ENCODE measurements around the gene AUNIP. TPM values are rescaled to one million over a fixed set of nuclear protein-coding genes. Genes with fewer than 3 reads are reported as not detected.

Gene AUNIP
- total RNA-seq, 1 experiment from 2014 or later = 16.1 TPM

DNA sequence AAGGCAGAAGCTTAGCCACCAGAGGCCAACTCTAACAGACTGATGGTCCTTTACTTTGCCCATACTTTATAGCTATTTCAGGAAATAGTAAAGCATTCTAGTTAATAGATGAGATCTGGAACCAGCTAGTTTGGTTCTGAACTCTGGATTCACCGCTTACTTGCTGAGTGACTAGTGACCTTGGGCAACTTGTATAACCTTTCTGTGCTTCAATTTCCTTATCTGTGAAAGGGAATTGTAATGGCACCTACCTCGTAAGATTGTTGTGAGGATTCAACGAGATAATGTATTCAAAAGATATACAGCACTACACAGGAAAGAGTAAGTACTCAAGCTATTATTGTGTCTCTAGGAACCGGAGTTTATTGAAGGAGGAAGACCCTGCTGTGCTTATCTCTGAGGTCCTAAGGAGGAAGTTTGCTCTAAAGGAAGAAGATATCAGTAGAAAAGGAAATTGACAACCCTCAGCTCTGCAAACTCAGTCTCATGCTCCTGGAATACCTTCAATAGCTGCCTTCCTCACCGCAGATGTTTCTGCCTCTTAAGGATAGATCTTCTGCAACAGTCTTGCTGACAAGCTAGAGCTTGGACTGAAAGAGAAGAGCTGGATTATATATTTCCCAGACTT lies 27.6 kb downstream of the AUNIP start:
- CTCF ChIA-PET = interaction anchor here (1.0 to 1.2 kb wide), 2 partner anchors 12 to 205 kb away, joined by 3 to 4 read pairs; partner anchors contain the start of gene MTFR1L

More for the DNA sequence above, 27.6 kb downstream of the AUNIP start:
- ATAC-seq (no peak), DNase-seq (ENCODE audit: low spot score) (no peak)
- H3K27me3 Mint-ChIP-seq (ENCODE audit: low read depth) = no peaks in the 10 kb centered on the region
- POLR2A ChIA-PET = no interaction called here
- no peaks in the 10 kb centered on the region for H3K9me3 Mint-ChIP-seq
- TF ChIP-seq ZNF121 (CRISPR knock-in tag; IDR thresholded peaks at IDR 0.05) (no peak), NFYB (CRISPR knock-in tag; conservative IDR thresholded peaks at IDR 0.05; ENCODE audit: low read depth) (no peak), ATF1 (CRISPR knock-in tag; IDR thresholded peaks at IDR 0.05) (no peak), ETV6 (CRISPR knock-in tag; IDR thresholded peaks at IDR 0.05) (no peak), FOXK1 (CRISPR knock-in tag; IDR thresholded peaks at IDR 0.05) (no peak), OVOL2 (CRISPR knock-in tag; IDR thresholded peaks at IDR 0.05; ENCODE audit: borderline replicate concordance) (no peak), NR2C2 (CRISPR knock-in tag; IDR thresholded peaks at IDR 0.05) (no peak), FOXP1 (CRISPR knock-in tag; IDR thresholded peaks at IDR 0.05; ENCODE audit: borderline replicate concordance) (no peak), TCF7 (CRISPR knock-in tag; IDR thresholded peaks at IDR 0.05; ENCODE audit: low read depth) (no peak), JUN (CRISPR knock-in tag; IDR thresholded peaks at IDR 0.05) (no peak), GABPB1 (CRISPR knock-in tag; IDR thresholded peaks at IDR 0.05) (no peak)
- TF ChIP-seq, protein P1, sequence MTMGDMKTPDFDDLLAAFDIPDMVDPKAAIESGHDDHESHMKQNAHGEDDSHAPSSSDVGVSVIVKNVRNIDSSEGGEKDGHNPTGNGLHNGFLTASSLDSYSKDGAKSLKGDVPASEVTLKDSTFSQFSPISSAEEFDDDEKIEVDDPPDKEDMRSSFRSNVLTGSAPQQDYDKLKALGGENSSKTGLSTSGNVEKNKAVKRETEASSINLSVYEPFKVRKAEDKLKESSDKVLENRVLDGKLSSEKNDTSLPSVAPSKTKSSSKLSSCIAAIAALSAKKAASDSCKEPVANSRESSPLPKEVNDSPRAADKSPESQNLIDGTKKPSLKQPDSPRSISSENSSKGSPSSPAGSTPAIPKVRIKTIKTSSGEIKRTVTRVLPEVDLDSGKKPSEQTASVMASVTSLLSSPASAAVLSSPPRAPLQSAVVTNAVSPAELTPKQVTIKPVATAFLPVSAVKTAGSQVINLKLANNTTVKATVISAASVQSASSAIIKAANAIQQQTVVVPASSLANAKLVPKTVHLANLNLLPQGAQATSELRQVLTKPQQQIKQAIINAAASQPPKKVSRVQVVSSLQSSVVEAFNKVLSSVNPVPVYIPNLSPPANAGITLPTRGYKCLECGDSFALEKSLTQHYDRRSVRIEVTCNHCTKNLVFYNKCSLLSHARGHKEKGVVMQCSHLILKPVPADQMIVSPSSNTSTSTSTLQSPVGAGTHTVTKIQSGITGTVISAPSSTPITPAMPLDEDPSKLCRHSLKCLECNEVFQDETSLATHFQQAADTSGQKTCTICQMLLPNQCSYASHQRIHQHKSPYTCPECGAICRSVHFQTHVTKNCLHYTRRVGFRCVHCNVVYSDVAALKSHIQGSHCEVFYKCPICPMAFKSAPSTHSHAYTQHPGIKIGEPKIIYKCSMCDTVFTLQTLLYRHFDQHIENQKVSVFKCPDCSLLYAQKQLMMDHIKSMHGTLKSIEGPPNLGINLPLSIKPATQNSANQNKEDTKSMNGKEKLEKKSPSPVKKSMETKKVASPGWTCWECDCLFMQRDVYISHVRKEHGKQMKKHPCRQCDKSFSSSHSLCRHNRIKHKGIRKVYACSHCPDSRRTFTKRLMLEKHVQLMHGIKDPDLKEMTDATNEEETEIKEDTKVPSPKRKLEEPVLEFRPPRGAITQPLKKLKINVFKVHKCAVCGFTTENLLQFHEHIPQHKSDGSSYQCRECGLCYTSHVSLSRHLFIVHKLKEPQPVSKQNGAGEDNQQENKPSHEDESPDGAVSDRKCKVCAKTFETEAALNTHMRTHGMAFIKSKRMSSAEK (CRISPR knock-in tag; IDR thresholded peaks at IDR 0.05; ENCODE audit: borderline replicate concordance) = no peak
- TF ChIP-seq, protein P2, sequence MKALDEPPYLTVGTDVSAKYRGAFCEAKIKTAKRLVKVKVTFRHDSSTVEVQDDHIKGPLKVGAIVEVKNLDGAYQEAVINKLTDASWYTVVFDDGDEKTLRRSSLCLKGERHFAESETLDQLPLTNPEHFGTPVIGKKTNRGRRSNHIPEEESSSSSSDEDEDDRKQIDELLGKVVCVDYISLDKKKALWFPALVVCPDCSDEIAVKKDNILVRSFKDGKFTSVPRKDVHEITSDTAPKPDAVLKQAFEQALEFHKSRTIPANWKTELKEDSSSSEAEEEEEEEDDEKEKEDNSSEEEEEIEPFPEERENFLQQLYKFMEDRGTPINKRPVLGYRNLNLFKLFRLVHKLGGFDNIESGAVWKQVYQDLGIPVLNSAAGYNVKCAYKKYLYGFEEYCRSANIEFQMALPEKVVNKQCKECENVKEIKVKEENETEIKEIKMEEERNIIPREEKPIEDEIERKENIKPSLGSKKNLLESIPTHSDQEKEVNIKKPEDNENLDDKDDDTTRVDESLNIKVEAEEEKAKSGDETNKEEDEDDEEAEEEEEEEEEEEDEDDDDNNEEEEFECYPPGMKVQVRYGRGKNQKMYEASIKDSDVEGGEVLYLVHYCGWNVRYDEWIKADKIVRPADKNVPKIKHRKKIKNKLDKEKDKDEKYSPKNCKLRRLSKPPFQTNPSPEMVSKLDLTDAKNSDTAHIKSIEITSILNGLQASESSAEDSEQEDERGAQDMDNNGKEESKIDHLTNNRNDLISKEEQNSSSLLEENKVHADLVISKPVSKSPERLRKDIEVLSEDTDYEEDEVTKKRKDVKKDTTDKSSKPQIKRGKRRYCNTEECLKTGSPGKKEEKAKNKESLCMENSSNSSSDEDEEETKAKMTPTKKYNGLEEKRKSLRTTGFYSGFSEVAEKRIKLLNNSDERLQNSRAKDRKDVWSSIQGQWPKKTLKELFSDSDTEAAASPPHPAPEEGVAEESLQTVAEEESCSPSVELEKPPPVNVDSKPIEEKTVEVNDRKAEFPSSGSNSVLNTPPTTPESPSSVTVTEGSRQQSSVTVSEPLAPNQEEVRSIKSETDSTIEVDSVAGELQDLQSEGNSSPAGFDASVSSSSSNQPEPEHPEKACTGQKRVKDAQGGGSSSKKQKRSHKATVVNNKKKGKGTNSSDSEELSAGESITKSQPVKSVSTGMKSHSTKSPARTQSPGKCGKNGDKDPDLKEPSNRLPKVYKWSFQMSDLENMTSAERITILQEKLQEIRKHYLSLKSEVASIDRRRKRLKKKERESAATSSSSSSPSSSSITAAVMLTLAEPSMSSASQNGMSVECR (CRISPR knock-in tag; IDR thresholded peaks at IDR 0.05; ENCODE audit: borderline replicate concordance) = no peak
- TF ChIP-seq, protein P3, sequence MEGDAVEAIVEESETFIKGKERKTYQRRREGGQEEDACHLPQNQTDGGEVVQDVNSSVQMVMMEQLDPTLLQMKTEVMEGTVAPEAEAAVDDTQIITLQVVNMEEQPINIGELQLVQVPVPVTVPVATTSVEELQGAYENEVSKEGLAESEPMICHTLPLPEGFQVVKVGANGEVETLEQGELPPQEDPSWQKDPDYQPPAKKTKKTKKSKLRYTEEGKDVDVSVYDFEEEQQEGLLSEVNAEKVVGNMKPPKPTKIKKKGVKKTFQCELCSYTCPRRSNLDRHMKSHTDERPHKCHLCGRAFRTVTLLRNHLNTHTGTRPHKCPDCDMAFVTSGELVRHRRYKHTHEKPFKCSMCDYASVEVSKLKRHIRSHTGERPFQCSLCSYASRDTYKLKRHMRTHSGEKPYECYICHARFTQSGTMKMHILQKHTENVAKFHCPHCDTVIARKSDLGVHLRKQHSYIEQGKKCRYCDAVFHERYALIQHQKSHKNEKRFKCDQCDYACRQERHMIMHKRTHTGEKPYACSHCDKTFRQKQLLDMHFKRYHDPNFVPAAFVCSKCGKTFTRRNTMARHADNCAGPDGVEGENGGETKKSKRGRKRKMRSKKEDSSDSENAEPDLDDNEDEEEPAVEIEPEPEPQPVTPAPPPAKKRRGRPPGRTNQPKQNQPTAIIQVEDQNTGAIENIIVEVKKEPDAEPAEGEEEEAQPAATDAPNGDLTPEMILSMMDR (IDR thresholded peaks at IDR 0.05) = no peak
- TF ChIP-seq, protein P4, sequence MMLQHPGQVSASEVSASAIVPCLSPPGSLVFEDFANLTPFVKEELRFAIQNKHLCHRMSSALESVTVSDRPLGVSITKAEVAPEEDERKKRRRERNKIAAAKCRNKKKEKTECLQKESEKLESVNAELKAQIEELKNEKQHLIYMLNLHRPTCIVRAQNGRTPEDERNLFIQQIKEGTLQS (CRISPR knock-in tag; conservative IDR thresholded peaks at IDR 0.05) = no peak
- TF ChIP-seq, protein P5, sequence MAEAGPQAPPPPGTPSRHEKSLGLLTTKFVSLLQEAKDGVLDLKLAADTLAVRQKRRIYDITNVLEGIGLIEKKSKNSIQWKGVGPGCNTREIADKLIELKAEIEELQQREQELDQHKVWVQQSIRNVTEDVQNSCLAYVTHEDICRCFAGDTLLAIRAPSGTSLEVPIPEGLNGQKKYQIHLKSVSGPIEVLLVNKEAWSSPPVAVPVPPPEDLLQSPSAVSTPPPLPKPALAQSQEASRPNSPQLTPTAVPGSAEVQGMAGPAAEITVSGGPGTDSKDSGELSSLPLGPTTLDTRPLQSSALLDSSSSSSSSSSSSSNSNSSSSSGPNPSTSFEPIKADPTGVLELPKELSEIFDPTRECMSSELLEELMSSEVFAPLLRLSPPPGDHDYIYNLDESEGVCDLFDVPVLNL (CRISPR knock-in tag; IDR thresholded peaks at IDR 0.05; ENCODE audit: borderline replicate concordance, low read depth) = no peak
- H3K36me3 Mint-ChIP-seq = peaks cover 75% of the 10 kb centered on the region
- no peaks in the 10 kb centered on the region for H3K4me1 Mint-ChIP-seq
- no peak overlapping the region for H3K4me3 Mint-ChIP-seq
- peak overlapping the region; percentile 68; the same call in 1 of the 2 replicates for H3K27ac Mint-ChIP-seq

All from WTC11 (cell line).